OCI-LY7 (cell line): ENCODE measurements around the gene TPK1.

Source experiments
- EZH2phosphoT487 ChIP-seq: fragments of 200-600 bp; sonication (generic); IDR thresholded peaks from 2 replicates; pipeline ENCODE4 v1.6.1; 2018; ENCODE audit warnings: low read depth, borderline replicate concordance, mild to moderate bottlenecking, mixed run types, antibody characterized with exemption, low read length, moderate library complexity, mixed read lengths
- TF ChIP-seq, protein P1 (sequence below): fragments of 200-600 bp; sonication (generic); conservative IDR thresholded peaks from 2 replicates; pipeline ENCODE4 v1.5.1; 2014; ENCODE audit warnings: mild to moderate bottlenecking, antibody characterized with exemption, low read length, moderate library complexity, mixed read lengths

DNA sequence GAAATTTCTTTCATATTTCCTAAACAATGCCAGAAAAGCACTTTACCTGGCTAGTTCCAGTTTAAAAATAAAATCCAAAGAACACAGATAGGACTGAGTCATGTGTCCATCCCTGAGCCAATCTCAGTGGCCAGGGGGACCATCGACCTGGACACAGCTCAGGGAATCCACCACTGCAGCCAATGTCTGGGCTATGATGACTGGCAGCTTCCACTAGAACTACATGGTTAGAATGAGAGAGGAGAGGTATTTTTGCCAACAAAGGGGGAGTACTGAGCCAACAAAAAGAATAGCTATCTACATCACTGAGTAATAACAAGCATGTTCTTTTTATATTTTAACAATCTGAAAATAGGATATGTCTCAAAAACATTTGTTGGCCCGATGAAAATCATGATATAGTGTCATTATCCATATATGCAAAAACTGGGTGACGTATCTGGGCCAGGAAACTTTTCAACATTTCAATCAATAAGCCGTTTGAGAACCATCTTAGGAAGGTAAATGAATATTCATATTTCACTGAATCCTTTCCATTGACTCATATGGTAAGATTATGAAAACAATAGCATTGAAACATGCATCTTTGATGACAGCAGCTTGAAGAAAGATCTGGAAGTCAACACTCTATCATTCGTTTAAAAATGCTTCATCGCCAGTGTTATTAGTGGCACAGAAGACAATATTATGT lies 104.0 kb downstream of the TPK1 start:
- TF ChIP-seq, protein P1, sequence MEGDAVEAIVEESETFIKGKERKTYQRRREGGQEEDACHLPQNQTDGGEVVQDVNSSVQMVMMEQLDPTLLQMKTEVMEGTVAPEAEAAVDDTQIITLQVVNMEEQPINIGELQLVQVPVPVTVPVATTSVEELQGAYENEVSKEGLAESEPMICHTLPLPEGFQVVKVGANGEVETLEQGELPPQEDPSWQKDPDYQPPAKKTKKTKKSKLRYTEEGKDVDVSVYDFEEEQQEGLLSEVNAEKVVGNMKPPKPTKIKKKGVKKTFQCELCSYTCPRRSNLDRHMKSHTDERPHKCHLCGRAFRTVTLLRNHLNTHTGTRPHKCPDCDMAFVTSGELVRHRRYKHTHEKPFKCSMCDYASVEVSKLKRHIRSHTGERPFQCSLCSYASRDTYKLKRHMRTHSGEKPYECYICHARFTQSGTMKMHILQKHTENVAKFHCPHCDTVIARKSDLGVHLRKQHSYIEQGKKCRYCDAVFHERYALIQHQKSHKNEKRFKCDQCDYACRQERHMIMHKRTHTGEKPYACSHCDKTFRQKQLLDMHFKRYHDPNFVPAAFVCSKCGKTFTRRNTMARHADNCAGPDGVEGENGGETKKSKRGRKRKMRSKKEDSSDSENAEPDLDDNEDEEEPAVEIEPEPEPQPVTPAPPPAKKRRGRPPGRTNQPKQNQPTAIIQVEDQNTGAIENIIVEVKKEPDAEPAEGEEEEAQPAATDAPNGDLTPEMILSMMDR: no peak
- TF ChIP-seq EZH2phosphoT487: no peak
